Neural cell (in vitro differentiated cells): ENCODE data around the gene HYAL1. TPM values are rescaled to one million over a fixed set of nuclear protein-coding genes. Genes with fewer than 3 reads are reported as not detected.

Experiments used
- H2AFZ ChIP-seq: fragments of 200-600, 300-800 bp; sonication (generic), shearing (Covaris generic); 2 replicates; pipeline ENCODE4 v1.6.0; 2014; ENCODE audit warnings: low read depth, mild to moderate bottlenecking, antibody characterized with exemption, low read length, moderate library complexity
- H3F3A ChIP-seq: fragments of 200-600 bp; shearing (Covaris generic); 2 replicates; pipeline ENCODE4 v1.6.1; 2016; ENCODE audit warnings: mild to moderate bottlenecking, moderate library complexity, mixed read lengths, antibody characterized with exemption, low read length; ENCODE audit not compliant: insufficient read depth, poor library complexity, severe bottlenecking
- H3K27ac ChIP-seq: fragments of 200-600, 300-800 bp; sonication (generic), shearing (Covaris generic); 2 replicates; pipeline ENCODE4 v1.5.1; 2014; ENCODE audit warnings: mild to moderate bottlenecking, low read length, moderate library complexity
- H3K27me3 ChIP-seq: fragments of 300-800, 200-600 bp; sonication (generic), shearing (Covaris generic); 2 replicates; pipeline ENCODE4 v1.6.0; 2014; ENCODE audit warnings: mild to moderate bottlenecking, low read depth, low read length, moderate library complexity; ENCODE audit not compliant: insufficient read depth
- H3K36me3 ChIP-seq: fragments of 300-800, 200-600 bp; sonication (generic), shearing (Covaris generic); 2 replicates; pipeline ENCODE4 v1.5.1; 2014; ENCODE audit warnings: mild to moderate bottlenecking, antibody characterized with exemption, low read length, moderate library complexity; ENCODE audit not compliant: insufficient read depth
- H3K4me2 ChIP-seq: fragments of 300-800, 200-600 bp; sonication (generic), shearing (Covaris generic); 2 replicates; pipeline ENCODE4 v1.6.0; 2014; ENCODE audit warnings: mild to moderate bottlenecking, low read length
- H3K4me3 ChIP-seq: fragments of 300-800, 200-600 bp; sonication (generic), shearing (Covaris generic); 2 replicates; pipeline ENCODE4 v1.5.1; 2014; ENCODE audit warnings: mild to moderate bottlenecking, low read length, moderate library complexity
- H3K79me2 ChIP-seq: fragments of 200-600 bp; shearing (Covaris generic); replicated peaks from 2 replicates; pipeline ENCODE4 v1.6.0; 2014; ENCODE audit warnings: mild to moderate bottlenecking, low read length, moderate library complexity; ENCODE audit not compliant: insufficient read depth
- H3K9ac ChIP-seq: fragments of 300-800, 200-600 bp; sonication (generic), shearing (Covaris generic); 2 replicates; pipeline ENCODE4 v1.6.1; 2016; ENCODE audit warnings: mild to moderate bottlenecking, low read length, mixed read lengths
- H3K9me2 ChIP-seq: fragments of 200-600 bp; shearing (Covaris generic); 2 replicates; pipeline ENCODE4 v1.6.1; 2016; ENCODE audit warnings: mild to moderate bottlenecking, low read length, mixed read lengths; ENCODE audit not compliant: insufficient read depth
- H3K9me3 ChIP-seq: fragments of 200-600, 300-800 bp; sonication (generic), shearing (Covaris generic); 2 replicates; pipeline ENCODE4 v1.6.1; 2016; ENCODE audit warnings: mild to moderate bottlenecking, mixed run types, low read length, moderate library complexity, mixed read lengths
- H4K20me1 ChIP-seq: fragments of 200-600 bp; shearing (Covaris generic); 2 replicates; pipeline ENCODE4 v1.6.1; 2016; ENCODE audit warnings: mild to moderate bottlenecking, mixed run types; ENCODE audit not compliant: insufficient read depth
- CTCF ChIP-seq: fragments of 450-650 bp; IDR thresholded peaks from 2 replicates; pipeline ENCODE4 v1.5.1; 2014; ENCODE audit warnings: antibody characterized with exemption, mild to moderate bottlenecking, moderate library complexity; ENCODE audit not compliant: poor library complexity, severe bottlenecking
- EP300 ChIP-seq: fragments of 450-650 bp; conservative IDR thresholded peaks from 2 replicates; pipeline ENCODE4 v1.6.1; 2014; ENCODE audit warnings: antibody characterized with exemption, mild to moderate bottlenecking, moderate library complexity; ENCODE audit not compliant: poor library complexity, severe bottlenecking
- EZH2 ChIP-seq: fragments of 200-600, 300-800 bp; shearing (Covaris generic), sonication (generic); IDR thresholded peaks from 2 replicates; pipeline ENCODE4 v1.6.1; 2014; ENCODE audit warnings: antibody characterized with exemption, low read length, borderline replicate concordance, mild to moderate bottlenecking; ENCODE audit not compliant: insufficient read depth, poor library complexity, severe bottlenecking
- MXI1 ChIP-seq: fragments of 450-650 bp; conservative IDR thresholded peaks from 2 replicates; pipeline ENCODE4 v1.6.1; 2014; ENCODE audit warnings: antibody characterized with exemption, mild to moderate bottlenecking; ENCODE audit not compliant: poor library complexity, severe bottlenecking
- POLR2AphosphoS5 ChIP-seq: IDR thresholded peaks from 2 replicates; pipeline ENCODE4 v1.6.1; 2012
- RAD21 ChIP-seq: fragments of 450-650 bp; conservative IDR thresholded peaks from 2 replicates; pipeline ENCODE4 v1.6.1; 2014; ENCODE audit warnings: antibody characterized with exemption, mild to moderate bottlenecking, moderate library complexity
- SMC3 ChIP-seq: fragments of 450-650 bp; conservative IDR thresholded peaks from 2 replicates; pipeline ENCODE4 v1.6.1; 2014; ENCODE audit warnings: antibody characterized with exemption, mild to moderate bottlenecking, moderate library complexity; ENCODE audit not compliant: poor library complexity
- TAF1 ChIP-seq: IDR thresholded peaks from 2 replicates; pipeline ENCODE4 v1.6.1; 2012; ENCODE audit warnings: low read depth
- polyA plus RNA-seq: library from polyadenylated mRNA; depleted of rRNA; stranded (reverse); fragments of >200 nt; gene quantifications from 2 replicates; pipeline ENCODE4 v1.2.3, GENCODE V29; 2014
- TF ChIP-seq, protein P1 (sequence below): IDR thresholded peaks from 2 replicates; pipeline ENCODE4 v1.6.1; 2012; ENCODE audit warnings: borderline replicate concordance

HYAL1 gene
- polyA plus RNA-seq, 1 donor from 2014 or later, result 2.2 TPM

DNA sequence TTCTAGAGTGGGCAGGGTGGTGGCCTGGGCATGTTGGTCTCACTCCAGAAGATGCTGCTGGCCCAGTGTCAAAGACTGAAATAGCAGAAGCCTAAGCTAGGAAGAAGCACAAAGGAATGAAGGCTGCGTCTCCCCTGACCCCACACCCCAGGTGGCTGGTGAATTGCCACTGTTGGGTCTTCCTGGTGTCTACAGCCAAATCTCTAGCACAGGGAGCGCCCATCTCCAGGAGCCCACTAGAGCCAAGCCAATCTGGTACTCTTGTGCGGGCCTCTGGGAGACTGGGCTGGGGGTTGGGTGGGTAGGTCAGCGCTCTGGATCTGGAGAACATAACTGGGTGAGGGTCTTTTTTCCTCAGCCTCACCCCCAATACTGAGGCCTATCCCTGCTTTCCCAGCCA is 23.8 kb upstream of the HYAL1 start:
- TF ChIP-seq SMC3 (no peak), EP300 (no peak), CTCF (no peak), POLR2AphosphoS5 (no peak), MXI1 (no peak), EZH2 (no peak), RAD21 (no peak), TAF1 (no peak)
- TF ChIP-seq, protein P1, sequence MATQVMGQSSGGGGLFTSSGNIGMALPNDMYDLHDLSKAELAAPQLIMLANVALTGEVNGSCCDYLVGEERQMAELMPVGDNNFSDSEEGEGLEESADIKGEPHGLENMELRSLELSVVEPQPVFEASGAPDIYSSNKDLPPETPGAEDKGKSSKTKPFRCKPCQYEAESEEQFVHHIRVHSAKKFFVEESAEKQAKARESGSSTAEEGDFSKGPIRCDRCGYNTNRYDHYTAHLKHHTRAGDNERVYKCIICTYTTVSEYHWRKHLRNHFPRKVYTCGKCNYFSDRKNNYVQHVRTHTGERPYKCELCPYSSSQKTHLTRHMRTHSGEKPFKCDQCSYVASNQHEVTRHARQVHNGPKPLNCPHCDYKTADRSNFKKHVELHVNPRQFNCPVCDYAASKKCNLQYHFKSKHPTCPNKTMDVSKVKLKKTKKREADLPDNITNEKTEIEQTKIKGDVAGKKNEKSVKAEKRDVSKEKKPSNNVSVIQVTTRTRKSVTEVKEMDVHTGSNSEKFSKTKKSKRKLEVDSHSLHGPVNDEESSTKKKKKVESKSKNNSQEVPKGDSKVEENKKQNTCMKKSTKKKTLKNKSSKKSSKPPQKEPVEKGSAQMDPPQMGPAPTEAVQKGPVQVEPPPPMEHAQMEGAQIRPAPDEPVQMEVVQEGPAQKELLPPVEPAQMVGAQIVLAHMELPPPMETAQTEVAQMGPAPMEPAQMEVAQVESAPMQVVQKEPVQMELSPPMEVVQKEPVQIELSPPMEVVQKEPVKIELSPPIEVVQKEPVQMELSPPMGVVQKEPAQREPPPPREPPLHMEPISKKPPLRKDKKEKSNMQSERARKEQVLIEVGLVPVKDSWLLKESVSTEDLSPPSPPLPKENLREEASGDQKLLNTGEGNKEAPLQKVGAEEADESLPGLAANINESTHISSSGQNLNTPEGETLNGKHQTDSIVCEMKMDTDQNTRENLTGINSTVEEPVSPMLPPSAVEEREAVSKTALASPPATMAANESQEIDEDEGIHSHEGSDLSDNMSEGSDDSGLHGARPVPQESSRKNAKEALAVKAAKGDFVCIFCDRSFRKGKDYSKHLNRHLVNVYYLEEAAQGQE, result no peak
- Histone ChIP-seq H2AFZ (no peak overlapping the region), H3K27ac (peak overlapping the region; percentile 66), H3K9ac (peak overlapping the region; percentile 85), H3K9me3 (no peaks in the 10 kb centered on the region), H3K36me3 (no peaks in the 10 kb centered on the region), H3K27me3 (no peaks in the 10 kb centered on the region), H3K4me2 (peak overlapping the region; percentile 73), H3K79me2 (peaks cover 12% of the 10 kb centered on the region), H3F3A (no peaks in the 10 kb centered on the region), H3K4me3 (peak overlapping the region; percentile 100), H4K20me1 (no peaks in the 10 kb centered on the region), H3K9me2 (no peaks in the 10 kb centered on the region)

- H3K4me2 ChIP-seq, result no peak overlapping the region
- no peaks in the 10 kb centered on the region for H3K36me3 ChIP-seq
- no peaks in the 10 kb centered on the region for H4K20me1 ChIP-seq
Observed at GRCh38 chr3:50326182-50326541, 22.8 kb upstream of the HYAL1 start.

More at GRCh38 chr3:50326182-50326541, 22.8 kb upstream of the HYAL1 start:
- no peaks in the 10 kb centered on the region for H3F3A ChIP-seq
- H3K79me2 ChIP-seq, result peaks cover 12% of the 10 kb centered on the region
- H2AFZ ChIP-seq, result no peak overlapping the region
- no peaks in the 10 kb centered on the region for H3K27me3 ChIP-seq
- H3K27ac ChIP-seq, result no peak overlapping the region
- H3K9me2 ChIP-seq, result no peaks in the 10 kb centered on the region
- no peak overlapping the region for H3K9ac ChIP-seq
- no peak overlapping the region for H3K4me3 ChIP-seq
- H3K9me3 ChIP-seq, result no peaks in the 10 kb centered on the region
- TF ChIP-seq EP300 (no peak), RAD21 (no peak), EZH2 (no peak), MXI1 (no peak), CTCF (no peak), POLR2AphosphoS5 (no peak), TAF1 (no peak), SMC3 (no peak)
- TF ChIP-seq, protein P1, result no peak
